ENCODE results near the gene PPP2R2C. TPM values are rescaled to one million over a fixed set of nuclear protein-coding genes. Genes with fewer than 3 reads are reported as not detected.

The PPP2R2C gene
- 3.3 TPM for polyA plus RNA-seq (2013, experiment 1 of 2)
- polyA plus RNA-seq (2013, experiment 2 of 2), result 3.1 TPM

GRCh38 chr4:6472387-6473263, at the start of gene PPP2R2C:
TSS of gene PPP2R2C (minus strand) at chr4:6472614. CDS start at chr4:6472229, 385 bp downstream.
- H3K27ac ChIP-seq (replicated peaks; ENCODE audit: low read length), result no peak within 1 kb of the TSS
- peaks cover 10 to 77% (median 44%) of the 10 kb centered on the region in 3 experiments for H3K27me3 ChIP-seq (ENCODE audit: control insufficient read depth in 3 of 3, insufficient read depth in 3 of 3, low read depth in 1 of 3, low read length in 3 of 3)
- no peak within 1 kb of the TSS for H3K4ac ChIP-seq (ENCODE audit: low read length)

GRCh38 chr4:6520978-6521377, 48.6 kb upstream of the PPP2R2C start:
- no peak for DNase-seq (ENCODE audit: low spot score)
- H2AK5ac ChIP-seq (ENCODE audit: low read depth, low read length), result peak overlapping the region; percentile 46
- no peaks in the 10 kb centered on the region for H3K36me3 ChIP-seq (replicated peaks in 1 of 2; ENCODE audit: control insufficient read depth in 2 of 2, insufficient read depth in 2 of 2, low read length in 2 of 2)
- no CpG with 5 or more reads among the region's 6 CpGs for WGBS, 2 donors (ENCODE audit: extremely low coverage in 2 of 2, insufficient read length in 2 of 2, insufficient replicate concordance in 1 of 2)
- peak overlapping the region; percentile 22 for H2BK12ac ChIP-seq (ENCODE audit: low read length)
- no peak overlapping the region for H2AFZ ChIP-seq (ENCODE audit: low read length)
- no peaks in the 10 kb centered on the region for H3K4me1 ChIP-seq (ENCODE audit: control insufficient read depth in 2 of 2, insufficient read depth in 1 of 2, low read depth in 1 of 2, low read length in 2 of 2)
- no peak overlapping the region for H3K4me2 ChIP-seq (ENCODE audit: insufficient read depth, low read length, poor library complexity, severe bottlenecking)
- H4K91ac ChIP-seq (ENCODE audit: low read depth, low read length, poor library complexity), result no peak overlapping the region
- H3K27me3 ChIP-seq (ENCODE audit: control insufficient read depth in 3 of 3, insufficient read depth in 3 of 3, low read depth in 1 of 3, low read length in 3 of 3), result peaks cover 0 to 13% (median 0%) of the 10 kb centered on the region in 3 experiments
- no peak overlapping the region for H3K14ac ChIP-seq (ENCODE audit: low read length)
- H2BK120ac ChIP-seq (ENCODE audit: low read depth, low read length), result no peak overlapping the region
- no peak overlapping the region for H3K23ac ChIP-seq (ENCODE audit: low read depth, low read length, poor library complexity)
- peak overlapping the region; percentile 38 for H3K18ac ChIP-seq (ENCODE audit: low read length)
- no peak overlapping the region for H3K4ac ChIP-seq (ENCODE audit: low read length)
- no peak overlapping the region for H2BK5ac ChIP-seq (ENCODE audit: low read length)
- no peak overlapping the region for H3K4me3 ChIP-seq (ENCODE audit: low read length in 2 of 2)
- H3K9me3 ChIP-seq (replicated peaks in 1 of 2; ENCODE audit: control insufficient read depth in 2 of 2, insufficient read depth in 1 of 2, low read depth in 1 of 2, low read length in 2 of 2), result no peaks in the 10 kb centered on the region
- H3K79me1 ChIP-seq (ENCODE audit: low read depth, low read length), result no peaks in the 10 kb centered on the region
- H3K27ac ChIP-seq (replicated peaks; ENCODE audit: low read length), result no peak overlapping the region
- no peak overlapping the region for H4K8ac ChIP-seq (ENCODE audit: low read depth, low read length)
- H3K9ac ChIP-seq (ENCODE audit: low read depth, low read length, poor library complexity), result no peak overlapping the region
- H2BK15ac ChIP-seq (ENCODE audit: low read length), result no peak overlapping the region

More at GRCh38 chr4:6472387-6473263, at the start of gene PPP2R2C:
- Histone ChIP-seq H2BK12ac (ENCODE audit: low read length) (no peak within 1 kb of the TSS), H3K36me3 (replicated peaks in 1 of 2; ENCODE audit: control insufficient read depth in 2 of 2, insufficient read depth in 2 of 2, low read length in 2 of 2) (no peaks in the 10 kb centered on the region), H2BK15ac (ENCODE audit: low read length) (peak within 1 kb of the TSS; percentile 9), H2AK5ac (ENCODE audit: low read depth, low read length) (peak within 1 kb of the TSS; percentile 40), H3K79me1 (ENCODE audit: low read depth, low read length) (no peaks in the 10 kb centered on the region), H3K4me2 (ENCODE audit: insufficient read depth, low read length, poor library complexity, severe bottlenecking) (peak within 1 kb of the TSS; percentile 88), H4K8ac (ENCODE audit: low read depth, low read length) (no peak within 1 kb of the TSS), H2AFZ (ENCODE audit: low read length) (peak within 1 kb of the TSS; percentile 94), H2BK120ac (ENCODE audit: low read depth, low read length) (no peak within 1 kb of the TSS), H2BK5ac (ENCODE audit: low read length) (no peak within 1 kb of the TSS), H3K9ac (ENCODE audit: low read depth, low read length, poor library complexity) (peak within 1 kb of the TSS; percentile 47), H4K91ac (ENCODE audit: low read depth, low read length, poor library complexity) (no peak within 1 kb of the TSS), H3K18ac (ENCODE audit: low read length) (peak within 1 kb of the TSS; percentile 73), H3K4me3 (ENCODE audit: low read length in 2 of 2) (peak within 1 kb of the TSS in 1 of 2 donors; percentile 81), H3K14ac (ENCODE audit: low read length) (no peak within 1 kb of the TSS), H3K23ac (ENCODE audit: low read depth, low read length, poor library complexity) (peak within 1 kb of the TSS; percentile 16), H3K4me1 (ENCODE audit: control insufficient read depth in 2 of 2, insufficient read depth in 1 of 2, low read depth in 1 of 2, low read length in 2 of 2) (peaks cover 0 to 2% of the 10 kb centered on the region in 2 donors), H3K9me3 (replicated peaks in 1 of 2; ENCODE audit: control insufficient read depth in 2 of 2, insufficient read depth in 1 of 2, low read depth in 1 of 2, low read length in 2 of 2) (no peaks in the 10 kb centered on the region)
- DNase-seq (ENCODE audit: low spot score), result peak; percentile 33
- WGBS, 2 donors (ENCODE audit: extremely low coverage in 2 of 2, insufficient read length in 2 of 2, insufficient replicate concordance in 1 of 2), result no CpG with 5 or more reads among the region's 86 CpGs

DNA sequence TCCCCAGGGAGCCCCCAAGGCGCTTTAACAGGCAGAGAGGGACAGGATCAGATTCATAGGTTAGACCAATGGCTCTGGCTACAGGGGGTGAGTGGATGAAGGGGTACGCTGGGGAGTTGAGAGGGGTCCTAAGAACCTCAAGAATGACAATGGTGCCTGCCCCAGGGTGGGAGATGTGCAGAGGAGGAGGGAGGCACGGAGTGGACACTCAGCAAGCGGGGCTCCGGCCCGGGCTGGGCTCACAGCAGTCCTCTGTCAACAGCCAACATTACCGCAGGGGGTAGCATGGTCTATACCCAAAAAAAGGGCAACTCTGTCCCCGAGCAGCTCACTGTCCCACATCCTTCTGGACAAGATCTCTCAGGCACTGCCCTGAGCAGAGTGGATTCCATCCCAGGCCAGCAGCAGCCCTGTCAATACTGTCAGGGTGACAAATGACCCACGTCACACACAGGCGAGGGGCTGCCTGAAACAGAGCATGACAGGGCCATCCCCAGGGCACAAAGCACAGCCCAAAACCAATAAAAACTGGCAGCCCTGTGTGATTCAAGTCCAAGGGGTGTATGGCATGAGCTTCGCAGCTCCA, 47.7 kb upstream of the PPP2R2C start:
- H3K14ac ChIP-seq (ENCODE audit: low read length), result no peak overlapping the region
- H2BK12ac ChIP-seq (ENCODE audit: low read length), result no peak overlapping the region
- H2AK5ac ChIP-seq (ENCODE audit: low read depth, low read length), result no peak overlapping the region
- H3K9ac ChIP-seq (ENCODE audit: low read depth, low read length, poor library complexity), result no peak overlapping the region
- H3K9me3 ChIP-seq (replicated peaks in 1 of 2; ENCODE audit: control insufficient read depth in 2 of 2, insufficient read depth in 1 of 2, low read depth in 1 of 2, low read length in 2 of 2), result no peaks in the 10 kb centered on the region
- no peak overlapping the region for H2AFZ ChIP-seq (ENCODE audit: low read length)
- no peaks in the 10 kb centered on the region for H3K79me1 ChIP-seq (ENCODE audit: low read depth, low read length)
- H3K4ac ChIP-seq (ENCODE audit: low read length), result no peak overlapping the region
- no peaks in the 10 kb centered on the region for H3K4me1 ChIP-seq (ENCODE audit: control insufficient read depth in 2 of 2, insufficient read depth in 1 of 2, low read depth in 1 of 2, low read length in 2 of 2)
- no peak overlapping the region for H2BK15ac ChIP-seq (ENCODE audit: low read length)
- H2BK5ac ChIP-seq (ENCODE audit: low read length), result no peak overlapping the region
- no peak overlapping the region for H3K18ac ChIP-seq (ENCODE audit: low read length)
- no peak overlapping the region for H3K4me3 ChIP-seq (ENCODE audit: low read length in 2 of 2)
- H3K27ac ChIP-seq (replicated peaks; ENCODE audit: low read length), result no peak overlapping the region
- no peak overlapping the region for H4K8ac ChIP-seq (ENCODE audit: low read depth, low read length)
- H3K27me3 ChIP-seq (ENCODE audit: control insufficient read depth in 3 of 3, insufficient read depth in 3 of 3, low read depth in 1 of 3, low read length in 3 of 3), result peaks cover 0 to 13% (median 0%) of the 10 kb centered on the region in 3 experiments
- no peak overlapping the region for H3K4me2 ChIP-seq (ENCODE audit: insufficient read depth, low read length, poor library complexity, severe bottlenecking)
- no CpG with 5 or more reads among the region's 11 CpGs for WGBS, 2 donors (ENCODE audit: extremely low coverage in 2 of 2, insufficient read length in 2 of 2, insufficient replicate concordance in 1 of 2)
- no peak overlapping the region for H2BK120ac ChIP-seq (ENCODE audit: low read depth, low read length)
- H4K91ac ChIP-seq (ENCODE audit: low read depth, low read length, poor library complexity), result no peak overlapping the region
- DNase-seq (ENCODE audit: low spot score), result no peak
- H3K36me3 ChIP-seq (replicated peaks in 1 of 2; ENCODE audit: control insufficient read depth in 2 of 2, insufficient read depth in 2 of 2, low read length in 2 of 2), result no peaks in the 10 kb centered on the region
- H3K23ac ChIP-seq (ENCODE audit: low read depth, low read length, poor library complexity), result no peak overlapping the region

DNA sequence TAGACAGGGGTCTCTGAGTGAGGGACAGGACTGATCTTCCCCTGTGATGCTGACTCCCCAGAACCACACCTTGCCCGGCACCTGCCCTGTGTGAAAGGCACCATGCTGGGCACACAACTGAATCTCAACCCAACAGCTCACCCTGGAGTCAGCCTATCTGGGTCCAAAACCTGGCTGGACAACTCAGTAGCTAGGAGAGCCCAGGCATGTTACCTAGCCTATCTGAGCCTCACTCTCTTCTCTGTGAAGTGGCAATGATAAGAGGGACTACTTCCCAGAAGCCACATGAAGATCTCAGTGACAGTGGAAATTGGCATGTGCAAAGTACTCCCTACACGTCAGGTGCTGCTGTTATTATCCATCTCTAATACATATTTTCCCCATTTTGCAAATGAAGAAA, 44.8 kb upstream of the PPP2R2C start:
- Histone ChIP-seq H2BK15ac (ENCODE audit: low read length) (no peak overlapping the region), H3K23ac (ENCODE audit: low read depth, low read length, poor library complexity) (no peak overlapping the region), H3K36me3 (replicated peaks in 1 of 2; ENCODE audit: control insufficient read depth in 2 of 2, insufficient read depth in 2 of 2, low read length in 2 of 2) (no peaks in the 10 kb centered on the region), H3K4me3 (ENCODE audit: low read length in 2 of 2) (no peak overlapping the region), H2AFZ (ENCODE audit: low read length) (no peak overlapping the region), H3K9me3 (replicated peaks in 1 of 2; ENCODE audit: control insufficient read depth in 2 of 2, insufficient read depth in 1 of 2, low read depth in 1 of 2, low read length in 2 of 2) (peaks cover 0 to 3% of the 10 kb centered on the region in 2 donors), H3K4me2 (ENCODE audit: insufficient read depth, low read length, poor library complexity, severe bottlenecking) (no peak overlapping the region), H3K18ac (ENCODE audit: low read length) (no peak overlapping the region), H4K8ac (ENCODE audit: low read depth, low read length) (no peak overlapping the region), H2BK120ac (ENCODE audit: low read depth, low read length) (no peak overlapping the region), H4K91ac (ENCODE audit: low read depth, low read length, poor library complexity) (no peak overlapping the region), H2AK5ac (ENCODE audit: low read depth, low read length) (no peak overlapping the region), H2BK12ac (ENCODE audit: low read length) (no peak overlapping the region), H3K9ac (ENCODE audit: low read depth, low read length, poor library complexity) (no peak overlapping the region), H3K27me3 (ENCODE audit: control insufficient read depth in 3 of 3, insufficient read depth in 3 of 3, low read depth in 1 of 3, low read length in 3 of 3) (peaks cover 0 to 13% (median 0%) of the 10 kb centered on the region in 3 experiments), H3K4me1 (ENCODE audit: control insufficient read depth in 2 of 2, insufficient read depth in 1 of 2, low read depth in 1 of 2, low read length in 2 of 2) (no peaks in the 10 kb centered on the region), H3K14ac (ENCODE audit: low read length) (no peak overlapping the region), H3K27ac (replicated peaks; ENCODE audit: low read length) (no peak overlapping the region), H3K4ac (ENCODE audit: low read length) (no peak overlapping the region), H3K79me1 (ENCODE audit: low read depth, low read length) (no peaks in the 10 kb centered on the region), H2BK5ac (ENCODE audit: low read length) (peak overlapping the region; percentile 87)
- WGBS, 2 donors (ENCODE audit: extremely low coverage in 2 of 2, insufficient read length in 2 of 2, insufficient replicate concordance in 1 of 2), result no CpG with 5 or more reads among the region's 2 CpGs
- DNase-seq (ENCODE audit: low spot score), result no peak

All from neuronal stem cell (in vitro differentiated cells).